ENCODE data around the gene RASSF6.
"Not testable (repeated sequence)": the region's sequence is repeated elsewhere in the genome, so short reads cannot be mapped to it uniquely, and the experiment has no call there.

RASSF6 gene

DNA sequence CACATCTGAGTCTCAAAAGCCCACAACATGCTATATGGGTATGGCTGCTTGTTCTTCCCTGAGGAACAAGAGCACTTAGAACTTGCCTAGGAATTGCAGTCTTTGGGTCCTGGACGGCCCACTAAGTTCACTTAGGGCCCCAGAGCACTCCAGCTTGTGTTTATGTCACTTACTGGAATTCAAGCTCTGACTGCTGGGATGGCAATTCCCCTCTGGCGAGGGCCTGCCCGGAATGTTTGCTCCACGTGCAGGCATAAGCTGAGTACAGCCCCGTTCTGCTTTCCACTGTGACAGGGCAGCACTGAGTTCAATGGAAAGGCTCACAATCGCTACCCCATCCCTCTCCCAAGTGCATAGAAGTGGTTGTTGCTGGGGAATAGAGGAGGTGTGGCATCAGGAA is 25.9 kb upstream of the RASSF6 start:
- DNase-seq (ENCODE audit: extremely low spot score): no peak
- POLR2A ChIA-PET: no interaction called here

DNA sequence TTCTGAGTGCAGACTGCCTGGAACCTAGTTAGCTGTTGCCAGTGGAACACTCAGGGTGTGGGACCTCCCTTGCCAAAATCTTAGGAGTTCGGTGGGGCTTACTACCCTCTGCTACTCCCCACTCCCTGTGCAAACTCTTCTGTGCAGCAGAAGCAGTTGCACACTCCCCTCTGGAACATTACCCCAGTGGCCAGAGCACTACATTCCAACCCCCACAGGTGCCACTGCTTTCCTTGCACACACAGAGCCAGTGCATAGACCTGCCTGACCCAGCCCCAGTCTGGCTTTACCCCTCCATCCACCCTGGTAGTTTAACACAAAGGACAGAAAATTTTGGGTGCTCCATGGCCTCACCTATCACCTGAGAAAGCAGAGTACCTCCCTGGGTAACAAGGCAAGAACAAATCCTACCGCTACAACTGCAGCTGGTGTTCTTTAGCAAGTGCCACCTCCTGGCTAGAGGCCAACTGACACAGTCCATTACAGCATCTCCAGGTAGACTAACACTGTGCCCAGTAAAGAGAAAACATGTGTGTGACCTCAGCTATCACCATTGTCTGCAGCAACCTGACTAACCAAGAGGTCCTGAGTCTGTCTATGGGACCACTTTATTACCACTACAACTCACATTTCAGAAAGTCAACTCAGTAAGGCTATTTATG is 11.5 kb upstream of the RASSF6 start:
- TF ChIP-seq FOXM1 (IDR thresholded peaks at IDR 0.05; ENCODE audit: borderline replicate concordance) (no peak), LEF1 (IDR thresholded peaks at IDR 0.05; ENCODE audit: borderline replicate concordance) (no peak), NFRKB (IDR thresholded peaks at IDR 0.05) (no peak), TARDBP (IDR thresholded peaks at IDR 0.05) (no peak), BHLHE40 (IDR thresholded peaks at IDR 0.05; ENCODE audit: borderline replicate concordance) (no peak), L3MBTL2 (conservative IDR thresholded peaks at IDR 0.05) (no peak), ELF4 (IDR thresholded peaks at IDR 0.05) (no peak), FOXK2 (IDR thresholded peaks at IDR 0.05) (no peak), ZNF384 (IDR thresholded peaks at IDR 0.05) (no peak)
- TF ChIP-seq, protein P1, sequence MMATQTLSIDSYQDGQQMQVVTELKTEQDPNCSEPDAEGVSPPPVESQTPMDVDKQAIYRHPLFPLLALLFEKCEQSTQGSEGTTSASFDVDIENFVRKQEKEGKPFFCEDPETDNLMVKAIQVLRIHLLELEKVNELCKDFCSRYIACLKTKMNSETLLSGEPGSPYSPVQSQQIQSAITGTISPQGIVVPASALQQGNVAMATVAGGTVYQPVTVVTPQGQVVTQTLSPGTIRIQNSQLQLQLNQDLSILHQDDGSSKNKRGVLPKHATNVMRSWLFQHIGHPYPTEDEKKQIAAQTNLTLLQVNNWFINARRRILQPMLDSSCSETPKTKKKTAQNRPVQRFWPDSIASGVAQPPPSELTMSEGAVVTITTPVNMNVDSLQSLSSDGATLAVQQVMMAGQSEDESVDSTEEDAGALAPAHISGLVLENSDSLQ (IDR thresholded peaks at IDR 0.05): no peak
- POLR2A ChIA-PET: no interaction called here
- DNase-seq (ENCODE audit: extremely low spot score): no peak

More for the DNA sequence above, 25.9 kb upstream of the RASSF6 start:
- TF ChIP-seq LEF1 (IDR thresholded peaks at IDR 0.05; ENCODE audit: borderline replicate concordance) (no peak), SUZ12 (IDR thresholded peaks at IDR 0.05) (no peak), ELF4 (IDR thresholded peaks at IDR 0.05) (no peak), HDGF (IDR thresholded peaks at IDR 0.05; ENCODE audit: borderline replicate concordance) (no peak), FOXA1 (IDR thresholded peaks at IDR 0.05) (no peak), ZNF384 (IDR thresholded peaks at IDR 0.05) (no peak), TARDBP (IDR thresholded peaks at IDR 0.05) (no peak), ARNT (IDR thresholded peaks at IDR 0.05) (no peak), SP1 (IDR thresholded peaks at IDR 0.05) (no peak), BHLHE40 (IDR thresholded peaks at IDR 0.05; ENCODE audit: borderline replicate concordance) (no peak)
- CTCF ChIA-PET: no interaction called here

DNA sequence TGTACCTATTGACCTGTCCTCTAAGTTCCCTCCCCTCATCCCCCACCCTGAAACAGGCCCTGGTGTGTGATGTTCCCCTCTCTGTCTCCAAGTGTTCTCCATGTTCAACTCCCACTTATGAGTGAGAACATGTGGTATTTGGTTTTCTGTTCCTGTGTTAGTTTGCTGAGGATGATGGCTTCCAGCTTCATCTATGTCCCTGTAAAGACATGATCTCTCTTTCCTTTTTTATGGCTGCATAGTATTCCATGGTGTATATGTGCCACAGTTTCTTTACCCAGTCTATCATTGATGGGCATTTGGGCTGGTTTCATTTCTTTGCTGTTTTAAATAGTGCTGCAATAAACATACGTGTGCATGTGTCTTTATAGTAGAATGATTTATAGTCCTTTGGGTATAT is 8.6 kb upstream of the RASSF6 start:
- DNase-seq (ENCODE audit: extremely low spot score); CTCF ChIA-PET; POLR2A ChIA-PET: not testable (repeated sequence)

More for the DNA sequence above, 11.5 kb upstream of the RASSF6 start:
- CTCF ChIA-PET: no interaction called here

DNA sequence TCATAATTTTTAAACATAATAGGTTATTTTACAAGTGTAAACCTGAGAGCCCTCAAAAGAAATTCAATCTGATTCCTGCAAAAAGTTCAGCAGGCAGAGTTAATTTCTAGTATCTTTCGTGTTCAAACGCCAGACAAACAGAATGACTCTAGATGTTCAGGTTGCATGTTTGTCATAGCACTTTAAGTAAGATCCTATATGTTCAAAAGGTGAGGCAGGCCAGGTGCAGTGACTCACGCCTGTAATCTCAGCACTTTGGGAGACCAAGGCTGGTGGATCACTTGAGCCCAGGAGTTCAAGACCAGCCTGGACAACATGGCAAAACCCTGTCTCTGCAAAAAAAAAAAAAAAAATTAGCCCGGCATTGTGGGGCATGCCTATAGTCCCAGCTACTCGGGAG is 1.1 kb upstream of the RASSF6 start:
- no peak for DNase-seq (ENCODE audit: extremely low spot score)
- TF ChIP-seq ARNT (IDR thresholded peaks at IDR 0.05) (no peak), BHLHE40 (IDR thresholded peaks at IDR 0.05; ENCODE audit: borderline replicate concordance) (no peak), NFRKB (IDR thresholded peaks at IDR 0.05) (no peak), HDGF (IDR thresholded peaks at IDR 0.05; ENCODE audit: borderline replicate concordance) (no peak), FOXA1 (IDR thresholded peaks at IDR 0.05) (no peak), L3MBTL2 (conservative IDR thresholded peaks at IDR 0.05) (no peak), CTBP1 (IDR thresholded peaks at IDR 0.05; ENCODE audit: borderline replicate concordance) (no peak)
- TF ChIP-seq, protein P1 (IDR thresholded peaks at IDR 0.05): no peak
- ChIA-PET POLR2A (no interaction called here), CTCF (interaction anchor here (0.6 kb wide), 1 partner anchor 489 kb away, joined by 3 read pairs; no protein-coding TSS in a partner anchor)

DNA sequence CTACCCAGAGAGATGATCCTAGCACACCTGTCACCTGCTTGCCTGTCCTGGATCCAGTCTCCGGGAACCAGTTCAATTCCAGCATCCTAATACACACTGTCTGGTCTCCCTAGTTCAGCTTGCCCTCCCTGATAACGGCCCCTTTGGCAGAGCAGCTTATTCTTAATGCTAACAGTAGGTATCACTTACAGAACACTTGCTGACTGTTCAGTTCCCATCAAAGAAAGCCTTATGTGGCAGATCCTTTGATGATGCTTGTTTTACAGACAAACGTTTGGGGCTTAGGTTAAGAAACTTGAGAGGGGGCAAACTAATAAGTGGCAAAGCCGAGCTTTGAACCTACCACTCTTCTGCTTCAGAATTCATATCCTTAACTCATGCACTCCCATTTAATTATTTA is 890 bp downstream of the RASSF6 start:
- CTCF ChIA-PET: no interaction called here

DNA sequence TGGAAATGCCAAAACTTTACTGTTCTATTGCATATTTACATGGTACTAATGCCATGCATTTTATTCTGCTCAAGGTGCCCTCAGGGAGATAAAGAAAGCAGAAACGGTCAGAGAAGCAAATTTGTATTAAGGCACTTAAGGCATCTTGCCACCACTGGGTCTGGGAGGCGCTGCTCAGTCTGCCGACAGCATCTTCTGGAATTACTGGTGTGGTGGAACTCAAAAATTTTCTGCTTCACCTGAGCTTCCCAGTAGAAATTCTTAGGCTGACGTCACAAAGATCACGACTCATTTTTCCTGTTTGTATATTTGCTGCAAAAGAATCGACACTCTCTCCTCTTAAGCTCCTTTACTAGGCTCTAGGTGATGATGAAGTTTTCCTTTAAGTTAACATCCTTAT is 3.0 kb downstream of the RASSF6 start:
- ChIA-PET CTCF (no interaction called here), POLR2A (no interaction called here)
- TF ChIP-seq BHLHE40 (IDR thresholded peaks at IDR 0.05; ENCODE audit: borderline replicate concordance) (no peak), FOXA1 (IDR thresholded peaks at IDR 0.05) (no peak), HDGF (IDR thresholded peaks at IDR 0.05; ENCODE audit: borderline replicate concordance) (no peak), SUZ12 (IDR thresholded peaks at IDR 0.05) (no peak), L3MBTL2 (conservative IDR thresholded peaks at IDR 0.05) (no peak), ELF4 (IDR thresholded peaks at IDR 0.05) (no peak), SP1 (IDR thresholded peaks at IDR 0.05) (no peak), CTBP1 (IDR thresholded peaks at IDR 0.05; ENCODE audit: borderline replicate concordance) (no peak), NFRKB (IDR thresholded peaks at IDR 0.05) (no peak), ARNT (IDR thresholded peaks at IDR 0.05) (no peak), ZNF384 (IDR thresholded peaks at IDR 0.05) (no peak), FOXK2 (IDR thresholded peaks at IDR 0.05) (no peak), LEF1 (IDR thresholded peaks at IDR 0.05; ENCODE audit: borderline replicate concordance) (no peak), FOXM1 (IDR thresholded peaks at IDR 0.05; ENCODE audit: borderline replicate concordance) (no peak)
- TF ChIP-seq, protein P1 (IDR thresholded peaks at IDR 0.05): no peak
- DNase-seq (ENCODE audit: extremely low spot score): no peak

More for the DNA sequence above, 890 bp downstream of the RASSF6 start:
- no peak for TF ChIP-seq TARDBP (IDR thresholded peaks at IDR 0.05)
- no peak for TF ChIP-seq ELF4 (IDR thresholded peaks at IDR 0.05)
- no peak for TF ChIP-seq FOXK2 (IDR thresholded peaks at IDR 0.05)
- no peak for TF ChIP-seq SP1 (IDR thresholded peaks at IDR 0.05)
- no peak for TF ChIP-seq SUZ12 (IDR thresholded peaks at IDR 0.05)
- no peak for TF ChIP-seq LEF1 (IDR thresholded peaks at IDR 0.05; ENCODE audit: borderline replicate concordance)
- no peak for TF ChIP-seq FOXA1 (IDR thresholded peaks at IDR 0.05)
- TF ChIP-seq FOXM1 (IDR thresholded peaks at IDR 0.05; ENCODE audit: borderline replicate concordance): no peak
- TF ChIP-seq ZNF384 (IDR thresholded peaks at IDR 0.05): no peak
- no peak for TF ChIP-seq L3MBTL2 (conservative IDR thresholded peaks at IDR 0.05)
- no peak for TF ChIP-seq ARNT (IDR thresholded peaks at IDR 0.05)
- no peak for TF ChIP-seq CTBP1 (IDR thresholded peaks at IDR 0.05; ENCODE audit: borderline replicate concordance)
- no peak for TF ChIP-seq HDGF (IDR thresholded peaks at IDR 0.05; ENCODE audit: borderline replicate concordance)
- no peak for TF ChIP-seq NFRKB (IDR thresholded peaks at IDR 0.05)
- TF ChIP-seq, protein P1 (IDR thresholded peaks at IDR 0.05): no peak
- no peak for TF ChIP-seq BHLHE40 (IDR thresholded peaks at IDR 0.05; ENCODE audit: borderline replicate concordance)
- no peak for DNase-seq (ENCODE audit: extremely low spot score)
- POLR2A ChIA-PET: no interaction called here
